Activated CD4-positive, alpha-beta T cell treated with anti-CD3 and anti-CD28 coated beads for 36 hours (primary cell): Measurements from ENCODE around the gene NEAT1. TPM values are rescaled to one million over a fixed set of nuclear protein-coding genes. Genes with fewer than 3 reads are reported as not detected.

Source experiments
- ATAC-seq: fragments of 200-7000 bp; cut with Tn5 transposase; one replicate; pipeline ENCODE4 v1.10.0; 2021; ENCODE audit warnings: mild to moderate bottlenecking, moderate library complexity
- CTCF ChIA-PET: fragments of 350-600 bp; sonication (Branson Sonifier 250); formaldehyde crosslinking; loops from one replicate; lab custom pipeline; 2021; ENCODE audit warnings: antibody characterized with exemption; lab: Charles Lee
- POLR2A ChIA-PET: fragments of 350-600 bp; sonication (Branson Sonifier 250); formaldehyde crosslinking; loops from one replicate; lab custom pipeline; 2021; ENCODE audit warnings: antibody characterized with exemption, inconsistent platforms; lab: Charles Lee
- DNase-seq: peaks from one replicate; pipeline ENCODE4 v3.0.0-alpha.2; 2020
- H3K27ac Mint-ChIP-seq: one replicate; pipeline ENCODE4 v1.8.0; 2021; ENCODE audit warnings: mixed read lengths
- H3K27me3 Mint-ChIP-seq: one replicate; pipeline ENCODE4 v1.8.0; 2021; ENCODE audit warnings: mixed read lengths
- H3K36me3 Mint-ChIP-seq: one replicate; pipeline ENCODE4 v1.8.0; 2021; ENCODE audit warnings: low read depth, mixed read lengths
- H3K4me1 Mint-ChIP-seq: one replicate; pipeline ENCODE4 v1.8.0; 2021; ENCODE audit warnings: mixed read lengths
- H3K4me3 Mint-ChIP-seq: one replicate; pipeline ENCODE4 v1.8.0; 2021; ENCODE audit warnings: mild to moderate bottlenecking, moderate library complexity, mixed read lengths
- H3K9me3 Mint-ChIP-seq: one replicate; pipeline ENCODE4 v1.8.0; 2021; ENCODE audit warnings: low read depth, mixed read lengths
- intact Hi-C, 2 experiments: fragments of 100-400 bp; cut with DNase I in 1 of 2; cut with micrococcal nuclease in 1 of 2; formaldehyde crosslinking; loops; one replicate each; pipeline versions ENCODE4 v1.14.2 to v1.15.1; 2022 to 2024; cut with DNase I, micrococcal nuclease
- total RNA-seq, 2 experiments: library from RNA; stranded (reverse); gene quantifications; one replicate each; pipeline ENCODE4 v1.2.3, GENCODE V29; 2021

Gene NEAT1
- total RNA-seq, 2 experiments from 2014 or later, result 435 to 569 TPM

- no peak overlapping the region for H3K4me3 Mint-ChIP-seq
- ChIA-PET POLR2A (interaction anchor here (1.3 kb wide), 1 partner anchor 26 kb away, joined by 3 read pairs; no protein-coding TSS in a partner anchor), CTCF (interaction anchor here (0.6 to 4.0 kb wide), 2 partner anchors 27 to 543 kb away, joined by 3 to 27 read pairs; no protein-coding TSS in a partner anchor)
- intact Hi-C loops, result no loop called here
- no peak for DNase-seq
- no peaks in the 10 kb centered on the region for H3K9me3 Mint-ChIP-seq
- H3K27ac Mint-ChIP-seq, result peak overlapping the region; percentile 25
- peaks cover 19% of the 10 kb centered on the region for H3K36me3 Mint-ChIP-seq
- no peak for ATAC-seq
- peaks cover 57% of the 10 kb centered on the region for H3K4me1 Mint-ChIP-seq
- no peaks in the 10 kb centered on the region for H3K27me3 Mint-ChIP-seq
These were observed 33.2 kb upstream of the NEAT1 start for GRCh38 chr11:65389294-65389980.

GRCh38 chr11:65390099-65390941, 32.3 kb upstream of the NEAT1 start:
- DNase-seq (no peak), ATAC-seq (no peak)
- POLR2A ChIA-PET, result no interaction called here
- H3K4me3 Mint-ChIP-seq, result no peak overlapping the region
- CTCF ChIA-PET, result interaction anchor here (4.0 kb wide), 1 partner anchor 26 kb away, joined by 27 read pairs; no protein-coding TSS in a partner anchor
- H3K4me1 Mint-ChIP-seq, result peaks cover 48% of the 10 kb centered on the region
- peaks cover 19% of the 10 kb centered on the region for H3K36me3 Mint-ChIP-seq
- intact Hi-C loops, result no loop called here
- H3K27me3 Mint-ChIP-seq, result no peaks in the 10 kb centered on the region
- H3K27ac Mint-ChIP-seq, result peak overlapping the region; percentile 25
- H3K9me3 Mint-ChIP-seq, result no peaks in the 10 kb centered on the region

- H3K4me3 Mint-ChIP-seq, result no peak overlapping the region
- no peak overlapping the region for H3K27ac Mint-ChIP-seq
- ATAC-seq, result no peak
- no peaks in the 10 kb centered on the region for H3K27me3 Mint-ChIP-seq
- intact Hi-C loops, result no loop called here
- peaks cover 19% of the 10 kb centered on the region for H3K36me3 Mint-ChIP-seq
- ChIA-PET POLR2A (no interaction called here), CTCF (no interaction called here)
- DNase-seq, result no peak
- H3K9me3 Mint-ChIP-seq, result no peaks in the 10 kb centered on the region
- peaks cover 41% of the 10 kb centered on the region for H3K4me1 Mint-ChIP-seq
These were observed 31.6 kb upstream of the NEAT1 start for GRCh38 chr11:65390996-65391395.

- no peaks in the 10 kb centered on the region for H3K27me3 Mint-ChIP-seq
- peaks cover 37% of the 10 kb centered on the region for H3K4me1 Mint-ChIP-seq
- H3K27ac Mint-ChIP-seq, result no peak overlapping the region
- DNase-seq, result no peak
- POLR2A ChIA-PET, result interaction anchor here (0.7 kb wide), 1 partner anchor 25 kb away, joined by 5 read pairs; no protein-coding TSS in a partner anchor
- peaks cover 24% of the 10 kb centered on the region for H3K36me3 Mint-ChIP-seq
- H3K4me3 Mint-ChIP-seq, result no peak overlapping the region
- intact Hi-C loops, result no loop called here
- no peak for ATAC-seq
- H3K9me3 Mint-ChIP-seq, result no peaks in the 10 kb centered on the region
- CTCF ChIA-PET, result interaction anchor here (0.6 to 1.8 kb wide), 3 partner anchors 24 to 119 kb away, joined by 3 to 5 read pairs (median 3); no protein-coding TSS in a partner anchor
These were observed 30.3 kb upstream of the NEAT1 start for GRCh38 chr11:65392186-65392829.

GRCh38 chr11:65392899-65393298, 29.7 kb upstream of the NEAT1 start:
- ATAC-seq (no peak), DNase-seq (no peak)
- no peaks in the 10 kb centered on the region for H3K9me3 Mint-ChIP-seq
- POLR2A ChIA-PET, result interaction anchor here (0.7 kb wide), 1 partner anchor 25 kb away, joined by 5 read pairs; no protein-coding TSS in a partner anchor
- intact Hi-C loops, result no loop called here
- CTCF ChIA-PET, result interaction anchor here (1.8 kb wide), 1 partner anchor 23 kb away, joined by 5 read pairs; no protein-coding TSS in a partner anchor
- H3K4me3 Mint-ChIP-seq, result no peak overlapping the region
- H3K4me1 Mint-ChIP-seq, result peaks cover 35% of the 10 kb centered on the region
- H3K36me3 Mint-ChIP-seq, result peaks cover 26% of the 10 kb centered on the region
- no peak overlapping the region for H3K27ac Mint-ChIP-seq
- no peaks in the 10 kb centered on the region for H3K27me3 Mint-ChIP-seq

- Mint-ChIP-seq H3K4me3 (no peak overlapping the region), H3K27ac (no peak overlapping the region), H3K27me3 (no peaks in the 10 kb centered on the region), H3K36me3 (peaks cover 28% of the 10 kb centered on the region), H3K4me1 (peaks cover 28% of the 10 kb centered on the region), H3K9me3 (no peaks in the 10 kb centered on the region)
- POLR2A ChIA-PET, result interaction anchor here (0.6 kb wide), 1 partner anchor 232 kb away, joined by 3 read pairs; no protein-coding TSS in a partner anchor
- ATAC-seq (no peak), DNase-seq (no peak)
- CTCF ChIA-PET, result interaction anchor here (1.3 to 1.8 kb wide), 2 partner anchors 23 kb away, joined by 4 to 5 read pairs; no protein-coding TSS in a partner anchor
- intact Hi-C loops, result no loop called here
These were observed 29.0 kb upstream of the NEAT1 start for GRCh38 chr11:65393513-65394079.

GRCh38 chr11:65394125-65394536, 28.5 kb upstream of the NEAT1 start:
- no peak for DNase-seq
- Mint-ChIP-seq H3K36me3 (peaks cover 26% of the 10 kb centered on the region), H3K4me1 (peaks cover 22% of the 10 kb centered on the region), H3K4me3 (no peak overlapping the region), H3K9me3 (no peaks in the 10 kb centered on the region), H3K27ac (no peak overlapping the region), H3K27me3 (no peaks in the 10 kb centered on the region)
- intact Hi-C loops, result no loop called here
- no peak for ATAC-seq
- CTCF ChIA-PET, result interaction anchor here (1.3 kb wide), 1 partner anchor 23 kb away, joined by 4 read pairs; no protein-coding TSS in a partner anchor
- POLR2A ChIA-PET, result no interaction called here

GRCh38 chr11:65395961-65396530, 26.6 kb upstream of the NEAT1 start:
- H3K4me3 Mint-ChIP-seq, result no peak overlapping the region
- DNase-seq (no peak), ATAC-seq (no peak)
- CTCF ChIA-PET, result interaction anchor here (0.6 kb wide), 1 partner anchor 115 kb away, joined by 4 read pairs; no protein-coding TSS in a partner anchor
- H3K36me3 Mint-ChIP-seq, result peaks cover 26% of the 10 kb centered on the region
- POLR2A ChIA-PET, result no interaction called here
- H3K27me3 Mint-ChIP-seq, result no peaks in the 10 kb centered on the region
- no peak overlapping the region for H3K27ac Mint-ChIP-seq
- H3K4me1 Mint-ChIP-seq, result peaks cover 8% of the 10 kb centered on the region
- intact Hi-C loops, result no loop called here
- no peaks in the 10 kb centered on the region for H3K9me3 Mint-ChIP-seq

GRCh38 chr11:65396769-65397745, 25.5 kb upstream of the NEAT1 start:
- CTCF ChIA-PET, result interaction anchor here (0.5 to 0.8 kb wide), 3 partner anchors 9 to 146 kb away, joined by 3 to 4 read pairs (median 3); no protein-coding TSS in a partner anchor
- Mint-ChIP-seq H3K36me3 (peaks cover 23% of the 10 kb centered on the region), H3K27ac (no peak overlapping the region), H3K4me1 (peaks cover 2% of the 10 kb centered on the region), H3K27me3 (no peaks in the 10 kb centered on the region), H3K9me3 (no peaks in the 10 kb centered on the region), H3K4me3 (no peak overlapping the region)
- POLR2A ChIA-PET, result no interaction called here
- intact Hi-C loops, result no loop called here
- DNase-seq (no peak), ATAC-seq (no peak)
